SK-N-SH treated with all-trans-retinoic acid at 6 μM for 48 hours (cell line): ENCODE data around the gene TES.

Source experiments
- ATAC-seq: fragments of 200-7000 bp; cut with Tn5 transposase; 3 replicates; pipeline ENCODE4 v1.9.1; 2020; ENCODE audit warnings: mild to moderate bottlenecking, moderate library complexity
- CSDC2 ChIP-seq: fragments of 250-450 bp; sonication (Bioruptor Pico); IDR thresholded peaks from 2 replicates; pipeline ENCODE4 v1.5.0; 2020; ENCODE audit warnings: mild to moderate bottlenecking, moderate library complexity
- ESRRG ChIP-seq: fragments of 250-450 bp; sonication (Bioruptor Pico); IDR thresholded peaks from 2 replicates; pipeline ENCODE4 v1.6.1; 2021; ENCODE audit warnings: mild to moderate bottlenecking
- GLIS3 ChIP-seq: fragments of 250-450 bp; sonication (Bioruptor Pico); IDR thresholded peaks from 2 replicates; pipeline ENCODE4 v1.5.0; 2020; ENCODE audit warnings: mild to moderate bottlenecking, moderate library complexity
- ISL1 ChIP-seq: fragments of 250-450 bp; sonication (Bioruptor Pico); IDR thresholded peaks from 2 replicates; pipeline ENCODE4 v2.1.2; 2022; ENCODE audit warnings: mild to moderate bottlenecking, moderate library complexity
- RARB ChIP-seq: fragments of 250-450 bp; sonication (Bioruptor Pico); IDR thresholded peaks from 2 replicates; pipeline ENCODE4 v1.8.0; 2021; ENCODE audit warnings: mild to moderate bottlenecking, moderate library complexity
- SNAI2 ChIP-seq: fragments of 250-450 bp; sonication (Bioruptor Pico); IDR thresholded peaks from 2 replicates; pipeline ENCODE4 v1.5.0; 2020; ENCODE audit warnings: mild to moderate bottlenecking, moderate library complexity
- TCF4 ChIP-seq: fragments of 250-450 bp; sonication (Bioruptor Pico); IDR thresholded peaks from 2 replicates; pipeline ENCODE4 v1.8.0; 2021; ENCODE audit warnings: mild to moderate bottlenecking, moderate library complexity, borderline replicate concordance
- TOX ChIP-seq: fragments of 250-450 bp; sonication (Bioruptor Pico); IDR thresholded peaks from 2 replicates; pipeline ENCODE4 v1.8.0; 2021; ENCODE audit warnings: mild to moderate bottlenecking, moderate library complexity, borderline replicate concordance
- ZC3H10 ChIP-seq: fragments of 250-450 bp; sonication (Bioruptor Pico); IDR thresholded peaks from 2 replicates; pipeline ENCODE4 v1.5.1; 2021; ENCODE audit warnings: mild to moderate bottlenecking, moderate library complexity
- ZFP3 ChIP-seq: fragments of 250-450 bp; sonication (Bioruptor Pico); IDR thresholded peaks from 2 replicates; pipeline ENCODE4 v1.5.0; 2020; ENCODE audit warnings: mild to moderate bottlenecking, moderate library complexity
- ZFP30 ChIP-seq: fragments of 450-650 bp; formaldehyde crosslinking; IDR thresholded peaks from 2 replicates; pipeline ENCODE4 v1.5.0; 2022; ENCODE audit warnings: mild to moderate bottlenecking, moderate library complexity
- ZNF565 ChIP-seq: fragments of 450-650 bp; formaldehyde crosslinking; conservative IDR thresholded peaks from 2 replicates; pipeline ENCODE4 v1.5.0; 2020; ENCODE audit warnings: low read depth, mild to moderate bottlenecking, moderate library complexity
- TF ChIP-seq, protein P1 (sequence below): fragments of 250-450 bp; sonication (Bioruptor Pico); IDR thresholded peaks from 2 replicates; pipeline ENCODE4 v1.8.0; 2021; ENCODE audit warnings: low read depth, mild to moderate bottlenecking, moderate library complexity, borderline replicate concordance
- TF ChIP-seq, protein P2 (sequence below): fragments of 250-450 bp; sonication (Bioruptor Pico); IDR thresholded peaks from 2 replicates; pipeline ENCODE4 v1.8.0; 2020; ENCODE audit warnings: mild to moderate bottlenecking, moderate library complexity, borderline replicate concordance
- TF ChIP-seq, protein P3 (sequence below): fragments of 250-450 bp; sonication (Bioruptor Pico); IDR thresholded peaks from 2 replicates; pipeline ENCODE4 v1.5.0; 2020; ENCODE audit warnings: mild to moderate bottlenecking, moderate library complexity
- TF ChIP-seq, protein P4 (sequence below): fragments of 250-450 bp; sonication (Bioruptor Pico); IDR thresholded peaks from 2 replicates; pipeline ENCODE4 v1.5.1; 2021; ENCODE audit warnings: mild to moderate bottlenecking, moderate library complexity
- TF ChIP-seq, protein P5 (sequence below): fragments of 250-450 bp; sonication (Bioruptor Pico); IDR thresholded peaks from 2 replicates; pipeline ENCODE4 v1.5.1; 2020; ENCODE audit warnings: low read depth, mild to moderate bottlenecking, moderate library complexity

The TES gene

DNA sequence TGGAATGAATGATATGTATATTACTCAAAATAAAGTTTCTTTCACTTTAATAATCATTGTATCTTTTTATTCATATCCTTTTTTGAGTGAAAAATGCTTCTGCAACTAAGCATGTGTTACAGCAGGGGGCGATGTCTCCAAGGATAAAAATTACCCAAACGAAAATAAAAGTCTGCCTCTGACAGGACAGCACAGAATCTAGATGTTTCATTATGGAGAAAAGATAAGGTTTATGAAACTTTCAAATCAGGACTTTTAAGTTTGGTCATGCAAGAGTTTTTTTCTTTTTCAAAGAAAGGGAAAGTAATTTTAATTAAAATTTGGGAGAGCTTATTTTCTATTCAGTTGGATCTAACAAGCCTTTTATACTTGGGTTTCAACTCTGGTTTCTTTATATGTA is 48.4 kb downstream of the TES start:
- peak; percentile 75 for ATAC-seq
- TF ChIP-seq, protein P1, sequence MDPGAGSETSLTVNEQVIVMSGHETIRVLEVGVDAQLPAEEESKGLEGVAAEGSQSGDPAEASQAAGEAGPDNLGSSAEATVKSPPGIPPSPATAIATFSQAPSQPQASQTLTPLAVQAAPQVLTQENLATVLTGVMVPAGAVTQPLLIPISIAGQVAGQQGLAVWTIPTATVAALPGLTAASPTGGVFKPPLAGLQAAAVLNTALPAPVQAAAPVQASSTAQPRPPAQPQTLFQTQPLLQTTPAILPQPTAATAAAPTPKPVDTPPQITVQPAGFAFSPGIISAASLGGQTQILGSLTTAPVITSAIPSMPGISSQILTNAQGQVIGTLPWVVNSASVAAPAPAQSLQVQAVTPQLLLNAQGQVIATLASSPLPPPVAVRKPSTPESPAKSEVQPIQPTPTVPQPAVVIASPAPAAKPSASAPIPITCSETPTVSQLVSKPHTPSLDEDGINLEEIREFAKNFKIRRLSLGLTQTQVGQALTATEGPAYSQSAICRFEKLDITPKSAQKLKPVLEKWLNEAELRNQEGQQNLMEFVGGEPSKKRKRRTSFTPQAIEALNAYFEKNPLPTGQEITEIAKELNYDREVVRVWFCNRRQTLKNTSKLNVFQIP (CRISPR knock-in tag) = no peak
- TF ChIP-seq TOX (CRISPR knock-in tag) (no peak), ISL1 (CRISPR knock-in tag) (no peak), ZFP30 (no peak), SNAI2 (CRISPR knock-in tag) (no peak), ZFP3 (CRISPR knock-in tag) (no peak), ZNF565 (CRISPR knock-in tag) (no peak), GLIS3 (CRISPR knock-in tag) (no peak), RARB (no peak), ESRRG (CRISPR knock-in tag) (no peak), CSDC2 (no peak)
- TF ChIP-seq, protein P2, sequence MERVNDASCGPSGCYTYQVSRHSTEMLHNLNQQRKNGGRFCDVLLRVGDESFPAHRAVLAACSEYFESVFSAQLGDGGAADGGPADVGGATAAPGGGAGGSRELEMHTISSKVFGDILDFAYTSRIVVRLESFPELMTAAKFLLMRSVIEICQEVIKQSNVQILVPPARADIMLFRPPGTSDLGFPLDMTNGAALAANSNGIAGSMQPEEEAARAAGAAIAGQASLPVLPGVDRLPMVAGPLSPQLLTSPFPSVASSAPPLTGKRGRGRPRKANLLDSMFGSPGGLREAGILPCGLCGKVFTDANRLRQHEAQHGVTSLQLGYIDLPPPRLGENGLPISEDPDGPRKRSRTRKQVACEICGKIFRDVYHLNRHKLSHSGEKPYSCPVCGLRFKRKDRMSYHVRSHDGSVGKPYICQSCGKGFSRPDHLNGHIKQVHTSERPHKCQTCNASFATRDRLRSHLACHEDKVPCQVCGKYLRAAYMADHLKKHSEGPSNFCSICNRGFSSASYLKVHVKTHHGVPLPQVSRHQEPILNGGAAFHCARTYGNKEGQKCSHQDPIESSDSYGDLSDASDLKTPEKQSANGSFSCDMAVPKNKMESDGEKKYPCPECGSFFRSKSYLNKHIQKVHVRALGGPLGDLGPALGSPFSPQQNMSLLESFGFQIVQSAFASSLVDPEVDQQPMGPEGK (CRISPR knock-in tag) = no peak
- TF ChIP-seq, protein P3, sequence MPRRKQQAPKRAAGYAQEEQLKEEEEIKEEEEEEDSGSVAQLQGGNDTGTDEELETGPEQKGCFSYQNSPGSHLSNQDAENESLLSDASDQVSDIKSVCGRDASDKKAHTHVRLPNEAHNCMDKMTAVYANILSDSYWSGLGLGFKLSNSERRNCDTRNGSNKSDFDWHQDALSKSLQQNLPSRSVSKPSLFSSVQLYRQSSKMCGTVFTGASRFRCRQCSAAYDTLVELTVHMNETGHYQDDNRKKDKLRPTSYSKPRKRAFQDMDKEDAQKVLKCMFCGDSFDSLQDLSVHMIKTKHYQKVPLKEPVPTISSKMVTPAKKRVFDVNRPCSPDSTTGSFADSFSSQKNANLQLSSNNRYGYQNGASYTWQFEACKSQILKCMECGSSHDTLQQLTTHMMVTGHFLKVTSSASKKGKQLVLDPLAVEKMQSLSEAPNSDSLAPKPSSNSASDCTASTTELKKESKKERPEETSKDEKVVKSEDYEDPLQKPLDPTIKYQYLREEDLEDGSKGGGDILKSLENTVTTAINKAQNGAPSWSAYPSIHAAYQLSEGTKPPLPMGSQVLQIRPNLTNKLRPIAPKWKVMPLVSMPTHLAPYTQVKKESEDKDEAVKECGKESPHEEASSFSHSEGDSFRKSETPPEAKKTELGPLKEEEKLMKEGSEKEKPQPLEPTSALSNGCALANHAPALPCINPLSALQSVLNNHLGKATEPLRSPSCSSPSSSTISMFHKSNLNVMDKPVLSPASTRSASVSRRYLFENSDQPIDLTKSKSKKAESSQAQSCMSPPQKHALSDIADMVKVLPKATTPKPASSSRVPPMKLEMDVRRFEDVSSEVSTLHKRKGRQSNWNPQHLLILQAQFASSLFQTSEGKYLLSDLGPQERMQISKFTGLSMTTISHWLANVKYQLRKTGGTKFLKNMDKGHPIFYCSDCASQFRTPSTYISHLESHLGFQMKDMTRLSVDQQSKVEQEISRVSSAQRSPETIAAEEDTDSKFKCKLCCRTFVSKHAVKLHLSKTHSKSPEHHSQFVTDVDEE = no peak
- TF ChIP-seq, protein P4, sequence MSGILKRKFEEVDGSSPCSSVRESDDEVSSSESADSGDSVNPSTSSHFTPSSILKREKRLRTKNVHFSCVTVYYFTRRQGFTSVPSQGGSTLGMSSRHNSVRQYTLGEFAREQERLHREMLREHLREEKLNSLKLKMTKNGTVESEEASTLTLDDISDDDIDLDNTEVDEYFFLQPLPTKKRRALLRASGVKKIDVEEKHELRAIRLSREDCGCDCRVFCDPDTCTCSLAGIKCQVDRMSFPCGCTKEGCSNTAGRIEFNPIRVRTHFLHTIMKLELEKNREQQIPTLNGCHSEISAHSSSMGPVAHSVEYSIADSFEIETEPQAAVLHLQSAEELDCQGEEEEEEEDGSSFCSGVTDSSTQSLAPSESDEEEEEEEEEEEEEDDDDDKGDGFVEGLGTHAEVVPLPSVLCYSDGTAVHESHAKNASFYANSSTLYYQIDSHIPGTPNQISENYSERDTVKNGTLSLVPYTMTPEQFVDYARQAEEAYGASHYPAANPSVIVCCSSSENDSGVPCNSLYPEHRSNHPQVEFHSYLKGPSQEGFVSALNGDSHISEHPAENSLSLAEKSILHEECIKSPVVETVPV (CRISPR knock-in tag) = no peak
- TF ChIP-seq, protein P5, sequence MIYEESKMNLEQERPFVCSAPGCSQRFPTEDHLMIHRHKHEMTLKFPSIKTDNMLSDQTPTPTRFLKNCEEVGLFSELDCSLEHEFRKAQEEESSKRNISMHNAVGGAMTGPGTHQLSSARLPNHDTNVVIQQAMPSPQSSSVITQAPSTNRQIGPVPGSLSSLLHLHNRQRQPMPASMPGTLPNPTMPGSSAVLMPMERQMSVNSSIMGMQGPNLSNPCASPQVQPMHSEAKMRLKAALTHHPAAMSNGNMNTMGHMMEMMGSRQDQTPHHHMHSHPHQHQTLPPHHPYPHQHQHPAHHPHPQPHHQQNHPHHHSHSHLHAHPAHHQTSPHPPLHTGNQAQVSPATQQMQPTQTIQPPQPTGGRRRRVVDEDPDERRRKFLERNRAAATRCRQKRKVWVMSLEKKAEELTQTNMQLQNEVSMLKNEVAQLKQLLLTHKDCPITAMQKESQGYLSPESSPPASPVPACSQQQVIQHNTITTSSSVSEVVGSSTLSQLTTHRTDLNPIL (CRISPR knock-in tag) = no peak

DNA sequence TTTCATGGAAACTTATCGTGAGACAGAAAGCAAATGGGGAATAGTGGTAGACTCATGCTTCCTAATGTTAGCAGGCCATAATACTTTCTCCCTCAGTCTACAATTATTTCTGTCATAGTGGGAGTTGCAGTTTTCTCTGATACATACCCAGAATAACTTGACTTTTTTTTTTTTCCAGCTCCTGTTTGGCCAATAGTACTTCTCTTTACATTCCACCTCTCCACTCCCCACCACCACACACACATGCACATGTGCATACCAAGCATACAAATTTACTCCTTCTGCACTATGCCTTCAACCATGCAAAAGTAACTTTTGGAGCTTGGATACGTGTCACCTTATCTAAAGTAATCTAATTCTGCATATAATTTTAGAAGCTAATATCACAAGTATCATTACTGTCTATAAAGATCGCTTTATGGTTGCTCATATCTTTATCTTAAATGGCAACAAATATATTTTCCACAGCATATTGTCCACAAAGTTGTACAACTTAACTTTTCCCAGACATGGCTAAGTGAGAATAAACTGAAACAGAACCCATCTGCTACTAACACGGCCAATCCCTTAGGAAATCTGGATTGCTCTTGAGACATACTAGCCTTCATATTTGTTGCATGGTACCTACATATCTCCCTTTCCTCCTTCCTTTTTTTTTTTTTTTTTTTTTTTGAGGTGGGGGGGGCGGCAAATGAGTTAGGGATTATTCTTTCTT is 49.0 kb downstream of the TES start:
- ATAC-seq = peak; percentile 48
- no peak for TF ChIP-seq ESRRG (CRISPR knock-in tag)
- TF ChIP-seq GLIS3 (CRISPR knock-in tag) = no peak
- TF ChIP-seq ISL1 (CRISPR knock-in tag) = no peak
- TF ChIP-seq RARB = no peak
- TF ChIP-seq, protein P4 (CRISPR knock-in tag) = no peak
- TF ChIP-seq, protein P1 (CRISPR knock-in tag) = no peak
- no peak for TF ChIP-seq SNAI2 (CRISPR knock-in tag)
- TF ChIP-seq ZNF565 (CRISPR knock-in tag) = no peak
- TF ChIP-seq, protein P3 = no peak
- no peak for TF ChIP-seq ZC3H10 (CRISPR knock-in tag)
- no peak for TF ChIP-seq TCF4 (CRISPR knock-in tag)
